NCI-H1436 (cell line): ENCODE results near the gene PPP2R2D.
"Not testable (repeated sequence)": the region's sequence is repeated elsewhere in the genome, so short reads cannot be mapped to it uniquely, and the experiment has no call there.

Source experiments
- DNase-seq: peaks from one replicate; lab custom pipeline; 2025; lab: John Stamatoyannopoulos, UW

Gene PPP2R2D

DNA sequence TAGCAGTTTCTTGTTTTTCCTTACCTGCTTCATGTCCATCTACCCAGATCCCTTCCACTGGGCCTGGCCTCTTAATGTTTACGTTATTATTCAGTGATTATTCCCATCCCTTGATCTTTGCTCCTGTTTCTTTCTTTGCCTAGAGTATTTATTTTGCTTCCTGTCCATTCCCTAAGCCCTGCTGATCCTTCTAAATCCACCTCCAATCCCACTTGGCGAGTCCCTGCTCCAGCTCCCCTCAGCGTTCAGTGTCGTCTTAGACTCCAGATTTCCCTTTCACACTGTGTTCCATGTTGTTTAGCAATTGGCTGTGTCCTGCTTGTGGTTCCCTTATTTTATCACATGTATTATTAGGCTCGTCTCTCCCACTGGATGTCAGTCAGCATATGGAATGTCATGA lies 7.3 kb downstream of the PPP2R2D start:
- no peak for DNase-seq

DNA sequence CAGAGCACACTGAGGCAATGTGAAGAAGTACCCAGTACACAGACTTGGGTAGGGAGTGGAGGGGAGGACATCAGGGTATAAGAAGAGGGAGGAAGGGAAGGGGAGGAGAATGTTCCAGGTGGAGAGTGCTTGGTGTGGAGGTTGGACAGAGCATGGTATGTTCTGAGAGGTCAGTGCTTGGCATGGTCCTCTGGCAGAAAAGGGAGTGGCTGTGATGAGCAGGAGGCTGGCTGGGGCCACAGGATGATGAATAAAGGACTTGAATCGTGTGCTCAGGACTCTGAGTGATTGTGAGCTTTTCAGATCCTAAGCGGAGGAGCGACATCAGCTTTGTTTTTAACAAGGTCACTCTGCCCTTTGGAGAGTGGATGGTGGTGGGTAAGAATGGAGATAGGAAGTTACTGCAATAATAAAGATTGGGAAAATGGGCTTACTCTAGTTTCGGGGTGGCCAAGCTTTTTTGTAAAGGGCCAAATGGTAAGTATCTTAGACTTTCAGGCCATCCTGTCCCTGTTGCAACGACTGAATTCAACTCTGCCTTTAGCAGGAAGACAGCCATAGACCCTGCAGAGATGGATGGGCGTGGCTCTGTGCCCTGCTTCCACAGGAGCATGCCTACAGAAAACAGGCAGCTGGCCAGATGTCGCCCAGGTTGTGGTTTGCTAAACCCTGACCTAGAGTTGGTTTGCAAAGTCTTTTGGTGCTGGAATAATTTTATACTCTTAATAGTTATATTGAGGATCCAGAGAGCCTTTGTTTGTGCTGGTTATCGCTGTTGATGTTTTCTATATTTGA lies 8.4 kb downstream of the PPP2R2D start:
- DNase-seq = no peak

DNA sequence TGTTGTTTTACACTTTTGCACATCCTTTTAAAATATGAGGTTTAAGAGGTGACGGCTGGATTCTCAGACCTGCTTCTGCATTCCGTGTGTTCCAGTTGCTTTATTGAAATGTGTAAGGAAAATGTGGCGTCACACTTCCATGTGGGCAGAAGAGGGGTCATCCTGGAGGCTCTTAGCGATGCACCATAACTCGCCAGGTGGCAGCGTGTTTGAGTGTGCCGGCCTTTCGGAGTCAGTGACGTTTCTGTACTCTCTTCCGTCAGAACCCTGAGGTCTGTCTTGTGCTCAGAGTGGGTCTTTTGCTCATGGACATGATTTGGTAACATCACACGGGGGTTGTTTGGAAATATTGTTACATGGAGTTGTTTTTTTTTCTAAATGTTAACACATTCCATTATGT lies 9.1 kb downstream of the PPP2R2D start:
- DNase-seq = no peak

DNA sequence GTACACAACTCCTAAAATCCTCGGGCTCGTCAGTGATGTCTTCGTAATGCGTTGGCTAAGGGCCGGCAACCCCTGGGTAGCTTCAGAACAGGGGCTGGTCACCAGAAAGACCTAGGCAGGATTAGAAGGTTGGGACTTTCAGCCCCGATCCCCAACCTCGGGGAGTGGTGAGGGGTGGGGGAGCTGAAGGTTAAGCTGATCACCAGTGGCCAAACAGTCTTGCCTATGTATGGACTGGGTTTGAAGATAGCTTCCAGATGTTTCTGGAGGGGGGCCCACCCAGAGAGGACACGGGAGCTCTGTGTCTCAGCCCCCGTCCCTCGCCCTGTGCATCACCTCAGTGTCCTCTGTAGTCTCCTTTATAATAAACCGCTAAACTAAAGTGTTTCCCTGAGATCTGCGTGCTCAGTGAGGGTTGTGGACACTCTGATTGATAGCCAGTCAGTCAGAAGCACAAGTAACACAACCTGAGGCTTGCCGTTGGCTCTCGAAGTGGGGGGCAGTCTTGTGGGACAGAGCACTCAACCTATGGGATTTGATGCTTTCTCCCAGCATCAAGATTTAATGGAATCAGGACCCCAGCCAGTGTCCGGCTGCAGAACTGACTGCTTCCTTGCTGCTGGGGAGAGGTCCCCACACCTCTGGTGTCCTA lies 10.0 kb downstream of the PPP2R2D start:
- DNase-seq = no peak

DNA sequence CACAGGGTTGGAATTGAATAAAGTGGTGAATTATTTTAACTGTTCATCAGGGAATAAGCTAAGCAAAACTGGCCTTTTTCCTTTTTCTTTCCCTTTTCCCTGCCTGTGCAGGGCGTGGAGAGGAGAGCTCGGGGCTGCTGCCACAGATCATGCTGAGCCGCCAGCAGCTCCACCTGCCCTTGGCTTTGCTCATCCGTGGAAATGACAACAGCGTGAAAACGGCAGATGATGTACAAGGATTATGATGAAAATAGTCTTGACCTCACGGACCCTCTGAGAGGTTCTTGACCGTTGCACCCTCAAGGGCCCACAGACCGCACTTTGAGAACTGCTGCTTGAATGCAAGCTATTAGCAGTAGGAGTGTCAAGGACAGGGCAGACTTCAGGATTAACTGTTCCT lies 10.6 kb downstream of the PPP2R2D start:
- no peak for DNase-seq

DNA sequence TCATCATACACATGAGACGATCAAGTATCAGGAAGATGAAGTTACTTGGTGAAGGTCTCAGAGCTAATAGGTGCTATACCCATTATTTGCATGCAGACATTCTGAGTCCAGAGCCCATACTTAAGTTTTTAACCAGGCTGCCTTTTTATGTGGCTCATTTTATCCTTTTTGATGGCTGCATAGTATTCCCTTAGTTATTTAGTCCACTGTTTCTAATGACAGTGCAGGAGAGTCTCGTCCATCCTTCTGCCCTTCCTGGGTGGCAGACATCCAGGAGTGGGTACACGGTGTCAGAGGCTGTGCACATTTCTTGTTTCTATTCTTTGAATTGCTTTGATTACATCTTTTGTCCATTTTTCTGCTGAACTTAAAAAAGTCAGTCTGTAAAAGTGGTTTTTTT lies 11.8 kb downstream of the PPP2R2D start:
- no peak for DNase-seq

DNA sequence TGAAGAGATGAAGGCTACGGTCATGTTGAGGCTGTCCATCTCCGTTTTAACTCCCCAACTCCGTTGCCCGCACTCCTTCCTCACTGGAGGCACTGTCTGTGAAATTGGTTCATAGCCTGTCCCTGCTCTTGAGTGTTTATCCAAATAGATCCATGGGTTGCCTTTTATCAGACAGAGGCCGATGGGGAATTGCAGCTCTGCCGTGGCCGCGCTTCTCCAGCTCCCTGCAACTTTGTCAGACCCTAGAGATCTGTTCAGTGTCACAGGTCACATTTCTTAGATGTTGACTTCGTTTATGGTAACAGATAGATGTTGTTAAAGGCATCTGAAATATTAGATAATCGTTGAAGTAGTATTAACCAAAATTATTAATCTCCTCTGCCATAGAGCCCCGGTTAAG lies 14.7 kb downstream of the PPP2R2D start:
- no peak for DNase-seq

DNA sequence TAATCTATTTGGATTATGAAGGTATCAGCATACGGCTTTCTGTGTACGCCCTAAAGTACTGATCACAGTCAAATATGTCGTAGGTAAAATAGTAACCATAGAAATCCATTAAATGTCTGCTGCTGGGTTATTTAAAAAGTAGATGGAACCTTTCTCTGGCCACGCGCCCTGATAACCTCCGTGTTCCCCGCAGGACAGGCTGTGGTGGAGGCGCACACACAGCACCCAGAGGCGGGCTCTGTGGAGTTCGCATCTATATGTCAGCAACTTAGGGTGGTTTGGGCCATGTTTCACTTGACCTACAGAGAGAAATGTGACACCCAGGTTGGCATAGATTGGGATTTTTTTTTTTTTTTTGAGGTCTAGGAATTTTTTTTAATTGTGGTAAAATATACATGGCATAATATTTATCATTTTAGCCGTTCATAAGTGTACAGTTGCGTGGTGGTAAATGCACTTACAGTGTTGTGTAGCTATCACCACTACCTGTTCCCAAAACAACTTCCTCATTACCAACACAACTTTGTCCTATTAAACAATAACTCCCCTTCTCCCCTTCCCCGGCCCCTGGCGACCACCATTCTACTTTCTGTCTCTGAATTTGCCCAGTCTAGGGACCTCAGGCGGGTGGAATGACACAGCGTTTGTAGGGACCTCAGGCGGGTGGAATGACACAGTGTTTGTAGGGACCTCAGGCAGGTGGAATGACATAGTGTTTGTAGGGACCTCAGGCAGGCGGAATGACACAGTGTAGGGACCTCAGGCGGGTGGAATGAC lies 15.4 kb downstream of the PPP2R2D start:
- DNase-seq = no peak

DNA sequence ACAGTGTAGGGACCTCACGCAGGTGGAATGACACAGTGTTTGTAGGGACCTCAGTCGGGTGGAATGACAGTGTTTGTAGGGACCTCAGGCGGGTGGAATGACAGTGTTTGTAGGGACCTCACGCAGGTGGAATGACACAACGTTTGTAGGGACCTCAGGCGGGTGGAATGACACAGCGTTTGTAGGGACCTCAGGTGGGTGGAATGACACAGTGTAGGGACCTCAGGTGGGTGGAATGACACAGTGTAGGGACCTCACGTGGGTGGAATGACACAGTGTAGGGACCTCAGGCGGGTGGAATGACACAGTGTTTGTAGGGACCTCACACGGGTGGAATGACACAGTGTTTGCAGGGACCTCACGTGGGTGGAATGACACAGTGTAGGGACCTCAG lies 16.0 kb downstream of the PPP2R2D start:
- not testable (repeated sequence) for DNase-seq

DNA sequence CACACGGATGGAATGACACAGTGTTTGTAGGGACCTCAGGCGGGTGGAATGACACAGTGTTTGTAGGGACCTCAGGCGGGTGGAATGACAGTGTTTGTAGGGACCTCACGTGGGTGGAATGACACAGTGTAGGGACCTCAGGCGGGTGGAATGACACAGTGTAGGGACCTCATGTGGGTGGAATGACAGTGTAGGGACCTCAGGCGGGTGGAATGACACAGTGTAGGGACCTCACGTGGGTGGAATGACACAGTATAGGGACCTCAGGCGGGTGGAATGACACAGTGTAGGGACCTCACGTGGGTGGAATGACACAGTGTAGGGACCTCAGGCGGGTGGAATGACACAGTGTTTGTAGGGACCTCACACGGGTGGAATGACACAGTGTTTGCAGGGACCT lies 16.7 kb downstream of the PPP2R2D start:
- not testable (repeated sequence) for DNase-seq

DNA sequence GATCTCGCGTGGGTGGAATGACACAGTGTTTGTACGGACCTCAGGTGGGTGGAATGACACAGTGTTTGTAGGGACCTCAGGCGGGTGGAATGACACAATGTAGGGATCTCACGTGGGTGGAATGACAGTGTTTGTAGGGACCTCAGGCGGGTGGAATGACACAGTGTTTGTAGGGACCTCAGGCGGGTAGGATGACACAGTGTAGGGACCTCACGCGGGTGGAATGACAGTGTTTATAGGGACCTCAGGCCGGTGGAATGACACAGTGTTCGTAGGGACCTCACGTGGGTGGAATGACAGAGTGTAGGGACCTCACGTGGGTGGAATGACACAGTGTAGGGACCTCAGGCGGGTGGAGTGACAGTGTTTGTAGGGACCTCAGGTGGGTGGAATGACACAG lies 18.7 kb downstream of the PPP2R2D start:
- not testable (repeated sequence) for DNase-seq

DNA sequence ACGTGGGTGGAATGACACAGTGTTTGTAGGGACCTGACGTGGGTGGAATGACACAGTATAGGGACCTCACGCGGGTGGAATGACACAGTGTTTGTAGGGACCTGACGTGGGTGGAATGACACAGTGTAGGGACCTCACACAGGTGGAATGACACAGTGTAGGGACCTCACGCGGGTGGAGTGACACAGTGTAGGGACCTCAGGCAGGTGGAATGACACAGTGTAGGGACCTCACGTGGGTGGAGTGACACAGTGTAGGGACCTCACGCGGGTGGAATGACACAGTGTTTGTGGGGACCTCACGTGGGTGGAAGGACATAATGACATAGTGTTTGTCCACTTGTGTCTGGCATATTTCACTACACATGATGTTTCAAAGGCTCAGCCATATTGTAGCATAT lies 19.3 kb downstream of the PPP2R2D start:
- DNase-seq = no peak

DNA sequence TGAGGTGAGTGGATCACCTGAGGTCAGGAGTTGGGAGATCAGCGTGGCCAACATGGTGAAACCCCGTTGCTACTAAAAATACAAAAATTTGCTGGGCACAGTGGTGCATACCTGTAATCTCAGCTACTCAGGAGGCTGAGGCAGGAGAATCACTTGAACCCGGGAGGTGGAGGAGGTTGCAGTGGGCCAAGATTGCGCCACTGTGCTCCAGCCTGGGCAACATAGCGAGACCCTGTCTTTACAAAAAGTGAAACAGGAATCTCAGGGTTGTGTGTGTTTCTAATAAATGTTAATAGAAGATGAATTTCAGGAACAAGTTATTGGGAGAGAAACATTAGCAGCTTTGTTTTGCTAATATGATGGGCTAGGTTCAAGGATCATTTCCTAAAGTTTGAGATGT lies 19.9 kb downstream of the PPP2R2D start:
- DNase-seq = no peak

DNA sequence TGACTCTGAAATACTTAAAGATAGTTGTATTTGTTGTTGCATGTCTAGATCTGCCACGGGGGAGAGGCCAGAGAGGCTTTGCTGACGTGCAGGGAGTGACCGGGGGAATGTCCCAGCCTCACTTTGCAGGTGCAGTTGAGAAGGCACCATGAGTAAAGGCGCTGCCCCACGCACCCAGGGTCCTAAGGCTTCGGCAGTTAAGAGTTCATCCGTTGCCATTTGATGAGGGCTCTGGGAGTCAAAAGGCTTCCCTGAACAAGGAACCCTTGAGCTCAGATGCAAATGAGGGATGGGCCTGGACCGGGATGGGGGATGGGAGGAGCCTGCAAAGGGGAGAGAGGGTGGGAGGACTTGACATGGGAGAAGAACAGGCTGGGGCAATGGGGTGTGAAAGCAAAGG lies 20.4 kb downstream of the PPP2R2D start:
- no peak for DNase-seq

DNA sequence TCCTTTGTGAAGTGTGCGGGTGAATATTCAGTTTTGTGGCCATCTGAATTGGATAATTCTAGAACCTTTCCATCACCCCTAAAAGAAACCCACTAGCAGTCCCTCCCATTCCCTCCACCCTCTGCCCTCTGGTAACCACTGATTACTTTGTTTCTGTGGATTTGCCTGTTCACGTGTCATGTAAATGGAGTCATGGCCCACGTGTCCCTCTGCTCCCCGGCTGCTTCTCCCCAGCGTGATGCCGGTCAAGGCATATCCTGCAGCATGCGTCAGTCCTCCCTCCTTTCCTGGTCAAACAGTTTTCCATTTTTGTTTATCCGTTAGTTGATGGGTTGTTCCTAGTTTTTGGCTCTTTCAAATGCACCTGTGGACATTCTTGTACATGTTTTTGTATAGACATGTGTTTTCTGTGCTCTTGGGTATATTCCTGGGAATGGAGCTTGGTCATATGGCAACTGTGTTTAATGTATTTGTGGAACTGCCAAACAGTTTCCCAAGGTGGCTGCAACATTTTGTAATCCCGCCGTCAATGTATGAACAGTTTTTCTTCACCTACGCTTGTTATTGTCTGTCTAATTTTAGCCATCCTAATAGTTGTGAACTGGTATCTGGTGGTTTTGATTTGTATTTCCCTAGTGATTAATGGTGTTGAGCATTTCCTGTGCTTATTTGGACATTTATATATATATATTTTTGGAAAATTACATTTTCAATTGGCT lies 22.4 kb downstream of the PPP2R2D start:
- no peak for DNase-seq

DNA sequence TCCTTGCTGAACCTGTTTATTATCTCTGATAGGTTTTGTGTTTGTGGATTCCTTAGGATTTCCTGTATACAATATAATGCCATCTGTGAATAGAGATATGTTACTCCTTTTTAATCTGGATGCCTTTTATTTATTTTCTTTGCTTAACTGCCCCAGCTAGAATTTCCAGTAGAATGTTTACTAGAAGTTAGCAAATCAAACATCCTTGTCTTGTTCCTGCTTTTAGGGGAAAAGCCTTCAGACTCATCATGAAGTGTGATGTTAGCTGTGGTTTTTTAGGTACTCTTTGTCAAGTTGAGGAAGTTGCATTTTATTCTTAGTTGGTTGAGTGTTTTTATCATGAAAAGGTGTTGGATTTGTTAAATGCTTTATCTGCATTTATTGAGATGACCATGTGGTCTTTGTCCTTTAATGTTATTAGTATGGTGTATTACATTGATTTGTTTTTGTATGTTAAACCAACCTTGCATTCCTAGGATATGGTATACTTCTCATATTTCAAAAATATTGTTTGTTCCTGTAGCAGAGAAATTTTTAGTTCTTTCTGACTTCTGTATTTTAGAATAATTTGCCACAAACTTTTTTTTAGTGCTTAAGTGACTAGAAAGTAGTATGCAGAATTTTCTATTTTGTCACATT lies 24.3 kb downstream of the PPP2R2D start:
- DNase-seq = no peak

DNA sequence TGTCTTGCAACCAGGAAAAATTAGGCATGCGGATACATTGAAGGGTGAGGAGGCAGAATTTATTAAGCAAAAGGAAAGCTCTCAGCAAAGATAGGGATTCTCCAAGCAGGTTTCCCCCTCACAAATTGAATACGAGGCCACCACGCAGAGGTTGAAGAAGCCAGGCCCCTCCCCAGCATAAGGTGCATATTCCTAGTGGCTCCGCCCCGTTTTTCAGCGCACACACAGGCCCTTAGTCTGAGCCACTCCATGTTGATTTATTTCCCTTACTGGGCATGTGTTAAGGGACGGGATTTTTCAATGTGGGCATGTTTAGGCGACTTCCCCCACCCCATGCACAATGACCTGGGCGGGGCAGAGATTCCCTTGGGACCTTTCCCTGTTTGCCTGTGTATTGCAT lies 24.9 kb downstream of the PPP2R2D start:
- no peak for DNase-seq

DNA sequence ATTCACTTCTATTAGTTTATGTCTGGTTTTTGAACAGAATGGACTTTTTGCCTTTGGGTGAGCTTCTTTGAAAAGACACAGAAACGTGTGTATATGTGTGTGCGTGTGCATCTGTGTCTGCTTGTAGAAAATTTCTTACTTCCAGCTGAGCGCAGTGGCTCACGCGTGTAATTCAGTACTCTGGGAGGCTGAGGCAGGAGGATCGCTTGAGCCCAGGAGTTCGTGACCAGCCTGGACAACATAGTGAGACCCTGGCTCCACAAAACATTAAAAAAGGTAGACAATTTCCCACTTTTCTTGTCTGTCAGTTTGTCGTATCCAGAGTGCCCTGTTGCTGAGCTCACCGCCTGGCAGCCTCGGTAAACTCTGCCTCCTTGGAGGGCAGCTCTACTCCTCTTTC lies 25.4 kb downstream of the PPP2R2D start:
- no peak for DNase-seq

DNA sequence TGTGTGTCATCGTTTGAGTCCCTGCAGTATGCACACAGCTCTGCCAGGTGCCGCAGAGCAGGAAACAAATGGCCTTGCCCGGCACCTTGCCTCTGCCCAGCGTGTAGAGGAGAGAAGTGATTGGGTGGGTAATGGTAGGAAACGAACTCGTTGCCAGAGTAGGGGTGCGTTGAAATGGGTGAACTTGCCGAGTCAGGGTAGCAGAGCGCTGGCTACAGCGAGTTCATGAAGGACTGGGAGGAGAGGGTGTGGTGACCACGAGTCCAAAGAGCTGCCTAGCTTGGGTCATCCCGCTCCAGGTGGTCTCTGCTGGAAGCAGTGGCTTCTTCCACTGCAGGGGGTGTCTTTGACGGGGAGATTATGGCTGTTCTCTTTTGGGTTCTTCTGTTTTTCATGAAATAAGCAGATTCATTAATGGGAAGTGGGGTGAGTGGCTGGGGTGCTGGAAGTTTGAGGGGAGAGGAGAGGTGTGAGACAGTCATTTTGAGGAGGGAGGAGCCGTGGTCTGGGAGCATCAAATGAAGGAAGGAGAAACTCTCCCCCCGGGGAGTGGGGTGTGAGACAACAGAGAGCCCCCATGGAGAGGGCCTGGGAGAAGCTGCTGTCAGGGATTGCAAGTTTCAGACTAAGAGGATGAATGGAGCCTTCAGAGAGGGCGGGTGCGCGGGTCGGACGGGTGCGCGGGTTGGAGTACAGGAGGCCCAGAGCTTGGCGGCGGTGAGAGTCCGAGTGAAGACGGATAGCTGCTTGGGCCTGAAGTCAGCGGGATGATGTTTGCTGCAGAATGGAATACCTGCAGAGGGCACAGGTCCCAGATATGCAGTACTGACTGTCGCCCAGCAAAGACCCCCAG lies 26.2 kb downstream of the PPP2R2D start:
- DNase-seq = no peak

DNA sequence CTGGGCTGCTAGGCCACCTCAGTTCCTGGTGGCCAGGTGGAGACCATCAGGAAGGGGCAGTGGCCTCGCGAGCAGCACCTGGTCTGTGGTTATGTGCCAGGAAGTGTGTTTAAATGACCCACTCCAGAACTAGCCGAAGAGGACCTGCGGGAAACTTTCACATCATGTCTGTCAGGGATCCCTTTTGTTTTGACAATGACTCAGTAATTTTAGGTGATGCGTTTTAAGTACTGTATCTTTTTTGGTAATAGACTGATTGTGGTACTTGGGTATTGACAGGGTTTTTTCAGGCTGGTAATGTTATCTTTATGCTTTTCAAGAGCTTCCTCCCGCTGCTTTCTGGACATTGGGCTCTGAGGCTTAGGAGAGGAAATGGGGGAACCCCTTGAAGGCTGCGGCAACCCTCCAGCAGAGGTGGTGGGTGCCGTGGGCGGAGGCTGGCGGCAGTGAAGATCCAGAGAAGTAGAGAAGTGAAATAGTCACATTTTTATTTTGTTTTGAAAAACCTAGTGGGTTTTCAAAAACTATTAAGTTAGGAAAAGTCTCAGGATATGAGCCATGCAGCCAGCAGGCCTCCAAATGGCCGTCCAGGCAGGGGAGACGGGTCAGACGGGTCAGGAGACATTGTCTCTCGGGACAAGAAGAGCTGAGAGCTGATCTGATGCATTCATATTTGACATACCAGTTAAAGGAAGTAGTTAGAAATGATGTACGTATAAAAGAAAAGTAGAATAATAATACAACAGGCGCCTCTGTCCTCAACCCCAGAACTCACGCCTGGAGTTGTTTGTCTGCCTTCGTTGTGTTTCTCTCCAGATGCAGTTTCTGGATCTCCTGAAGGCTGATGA lies 27.7 kb downstream of the PPP2R2D start:
- no peak for DNase-seq
